GM23338 (cell line): ENCODE measurements around the gene ALG14. TPM values are rescaled to one million over a fixed set of nuclear protein-coding genes. Genes with fewer than 3 reads are reported as not detected.

ENCODE experiments used
- ATAC-seq: fragments of 200-7000 bp; cut with Tn5 transposase; 3 replicates; pipeline ENCODE4 v1.9.1; 2020
- DNase-seq: peaks from one replicate; pipeline ENCODE4 v3.0.0-alpha.2; 2015; ENCODE audit warnings: low spot score
- H2AFZ ChIP-seq: fragments of 200-600 bp; sonication (generic); 2 replicates; pipeline ENCODE4 v1.8.0; 2016; ENCODE audit warnings: antibody characterized with exemption, mild to moderate bottlenecking, moderate library complexity
- H3F3A ChIP-seq: fragments of 200-600 bp; sonication (generic); replicated peaks from 2 replicates; pipeline ENCODE4 v1.8.0; 2017; ENCODE audit warnings: antibody characterized with exemption, mixed run types, low read depth
- H3K27ac ChIP-seq: fragments of 200-600 bp; sonication (generic); 2 replicates; pipeline ENCODE4 v1.6.1; 2016; ENCODE audit warnings: low read depth
- H3K27me3 ChIP-seq: fragments of 200-600 bp; sonication (generic); 2 replicates; pipeline ENCODE4 v1.8.0; 2016; ENCODE audit warnings: mild to moderate bottlenecking, mixed run types, moderate library complexity; ENCODE audit not compliant: insufficient read depth
- H3K36me3 ChIP-seq: fragments of 200-600 bp; sonication (generic); 2 replicates; pipeline ENCODE4 v1.8.0; 2016; ENCODE audit warnings: mild to moderate bottlenecking; ENCODE audit not compliant: insufficient read depth
- H3K4me1 ChIP-seq: fragments of 200-600 bp; sonication (generic); 2 replicates; pipeline ENCODE4 v1.8.0; 2016; ENCODE audit warnings: mild to moderate bottlenecking, moderate library complexity; ENCODE audit not compliant: insufficient read depth
- H3K4me2 ChIP-seq: fragments of 200-600 bp; sonication (generic); 2 replicates; pipeline ENCODE4 v1.7.1; 2017; ENCODE audit warnings: mixed run types
- H3K4me3 ChIP-seq: fragments of 200-600 bp; sonication (generic); 2 replicates; pipeline ENCODE4 v1.6.1; 2016; ENCODE audit warnings: mixed run types
- H3K79me2 ChIP-seq: fragments of 200-600 bp; sonication (generic); replicated peaks from 2 replicates; pipeline ENCODE4 v1.8.0; 2017; ENCODE audit warnings: mild to moderate bottlenecking; ENCODE audit not compliant: insufficient read depth
- H3K9me2 ChIP-seq: fragments of 200-600 bp; sonication (generic); 2 replicates; pipeline ENCODE4 v1.8.0; 2017; ENCODE audit not compliant: insufficient read depth
- H4K20me1 ChIP-seq: fragments of 200-600 bp; sonication (generic); replicated peaks from 2 replicates; pipeline ENCODE4 v1.8.0; 2017; ENCODE audit warnings: mild to moderate bottlenecking; ENCODE audit not compliant: insufficient read depth
- H3K27ac Mint-ChIP-seq: 2 replicates; pipeline ENCODE4 v1.8.0; 2020; ENCODE audit warnings: inconsistent platforms, mild to moderate bottlenecking, moderate library complexity, mixed read lengths
- H3K27me3 Mint-ChIP-seq: 3 replicates; pipeline ENCODE4 v1.8.0; 2022; ENCODE audit warnings: low read depth, mild to moderate bottlenecking, moderate library complexity, mixed read lengths, inconsistent platforms; ENCODE audit not compliant: insufficient read depth, poor library complexity
- H3K36me3 Mint-ChIP-seq: 3 replicates; pipeline ENCODE4 v1.8.0; 2021; ENCODE audit warnings: low read depth, mild to moderate bottlenecking, inconsistent platforms, moderate library complexity, mixed read lengths
- H3K4me1 Mint-ChIP-seq: 3 replicates; pipeline ENCODE4 v1.8.0; 2020; ENCODE audit warnings: mild to moderate bottlenecking, inconsistent platforms, mixed read lengths
- H3K4me3 Mint-ChIP-seq: 3 replicates; pipeline ENCODE4 v1.8.0; 2021; ENCODE audit warnings: moderate library complexity, mild to moderate bottlenecking, inconsistent platforms, mixed read lengths
- H3K9me3 Mint-ChIP-seq: 3 replicates; pipeline ENCODE4 v1.8.0; 2020; ENCODE audit warnings: moderate library complexity, mild to moderate bottlenecking, inconsistent platforms, mixed read lengths
- CREB1 ChIP-seq: fragments of 250-450 bp; sonication (Bioruptor Pico); IDR thresholded peaks from 2 replicates; pipeline ENCODE4 v1.5.0; 2020; ENCODE audit warnings: low read depth, mild to moderate bottlenecking, moderate library complexity
- CTCF ChIP-seq, 2 experiments: fragments of 200-600 bp in 1 of 2; sonication (generic) in 1 of 2; conservative IDR thresholded peaks; 2 replicates each; pipeline versions ENCODE4 v1.5.1 to v1.6.1; 2016 to 2017; ENCODE audit warnings: antibody characterized with exemption in 2 of 2, low read depth in 2 of 2, mild to moderate bottlenecking in 2 of 2, moderate library complexity in 1 of 2
- EZH2 ChIP-seq: fragments of 200-600 bp; sonication (generic); IDR thresholded peaks from one replicate; pipeline ENCODE4 v1.8.0; 2017; ENCODE audit warnings: antibody characterized with exemption, mild to moderate bottlenecking, low read depth; ENCODE audit not compliant: unreplicated experiment
- EZH2phosphoT487 ChIP-seq: fragments of 200-600 bp; sonication (generic); IDR thresholded peaks from one replicate; pipeline ENCODE4 v1.8.1; 2018; ENCODE audit warnings: antibody characterized with exemption; ENCODE audit not compliant: unreplicated experiment
- JUNB ChIP-seq: IDR thresholded peaks from one replicate; pipeline ENCODE4 v1.6.1; 2016; ENCODE audit warnings: antibody characterized with exemption; ENCODE audit not compliant: unreplicated experiment
- NANOG ChIP-seq: IDR thresholded peaks from 2 replicates; pipeline ENCODE4 v1.6.1; 2016; ENCODE audit warnings: antibody characterized with exemption, borderline replicate concordance
- POLR2AphosphoS5 ChIP-seq: IDR thresholded peaks from 2 replicates; pipeline ENCODE4 v1.6.1; 2016; ENCODE audit warnings: antibody characterized with exemption, low read depth
- REST ChIP-seq: IDR thresholded peaks from one replicate; pipeline ENCODE4 v1.6.1; 2018; ENCODE audit warnings: antibody characterized with exemption; ENCODE audit not compliant: unreplicated experiment
- STAT1 ChIP-seq: IDR thresholded peaks from one replicate; pipeline ENCODE4 v1.6.1; 2016; ENCODE audit warnings: antibody characterized with exemption; ENCODE audit not compliant: unreplicated experiment
- ZNF114 ChIP-seq: fragments of 250-450 bp; sonication (Bioruptor Pico); IDR thresholded peaks from 2 replicates; pipeline ENCODE4 v1.5.0; 2020; ENCODE audit warnings: mild to moderate bottlenecking, moderate library complexity
- ZNF331 ChIP-seq: fragments of 250-450 bp; sonication (Bioruptor Pico); IDR thresholded peaks from 2 replicates; pipeline ENCODE4 v1.5.0; 2020; ENCODE audit warnings: low read depth, mild to moderate bottlenecking, moderate library complexity
- polyA plus RNA-seq: library from polyadenylated mRNA; unstranded; fragments of >200 nt; fragmentation: Nextera tagmentation; extraction: Ambion mirVana; gene quantifications from 2 replicates; pipeline ENCODE4 v1.2.1, GENCODE V29; 2016
- total RNA-seq: library from RNA; depleted of rRNA; stranded (reverse); fragments of >200 nt; shearing (Covaris generic); gene quantifications from 2 replicates; pipeline ENCODE4 v1.2.3, GENCODE V29; 2014
- TF ChIP-seq, protein P1 (sequence below): IDR thresholded peaks from 2 replicates; pipeline ENCODE4 v1.6.1; 2016; ENCODE audit warnings: antibody characterized with exemption
- TF ChIP-seq, protein P2 (sequence below): fragments of 250-450 bp; sonication (Bioruptor Pico); IDR thresholded peaks from 2 replicates; pipeline ENCODE4 v1.5.0; 2020; ENCODE audit warnings: mild to moderate bottlenecking, moderate library complexity

The ALG14 gene
- total and polyA plus RNA-seq, 2 experiments from 2014 or later, result 0.42 to 2.8 TPM

DNA sequence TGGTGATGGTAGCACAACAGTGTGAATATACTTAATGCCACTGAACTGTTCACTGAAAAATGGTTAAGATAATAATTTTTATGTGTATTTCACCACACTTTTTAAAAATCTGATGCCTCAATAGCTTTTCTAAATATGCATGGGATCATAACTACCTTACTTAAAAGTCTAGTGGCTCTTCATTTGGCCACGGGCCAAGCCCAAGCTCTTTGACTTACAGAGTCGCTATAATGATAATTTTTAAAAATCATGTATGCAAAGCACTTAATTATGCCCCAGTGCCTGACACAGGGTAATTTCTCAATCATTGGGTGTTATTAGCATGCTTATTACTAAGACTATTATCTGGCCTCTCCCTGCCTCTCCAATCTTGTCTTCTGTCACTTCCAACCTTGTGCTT lies 138.2 kb downstream of the ALG14 start:
- peaks cover 36% of the 10 kb centered on the region for H3K4me1 Mint-ChIP-seq
- H3K4me3 ChIP-seq, result no peak overlapping the region
- peaks cover 31% of the 10 kb centered on the region for H3K4me1 ChIP-seq
- no peak for DNase-seq
- no peak overlapping the region for H3K4me3 Mint-ChIP-seq
- no peak overlapping the region for H3K4me2 ChIP-seq
- ATAC-seq, result no peak
- H3K36me3 ChIP-seq, result no peaks in the 10 kb centered on the region
- peaks cover 6% of the 10 kb centered on the region; the same call in 1 of the 2 replicates for H3K9me2 ChIP-seq
- H3K27me3 ChIP-seq, result no peaks in the 10 kb centered on the region
- H3K9me3 Mint-ChIP-seq, result no peaks in the 10 kb centered on the region; the same call in 2 of the 3 replicates
- TF ChIP-seq CREB1 (no peak), JUNB (no peak), REST (no peak), ZNF114 (CRISPR knock-in tag) (no peak), CTCF (conservative IDR thresholded peaks at IDR 0.05; ENCODE audit: low read depth in 2 of 2) (no peak), EZH2phosphoT487 (no peak), EZH2 (no peak), ZNF331 (CRISPR knock-in tag) (no peak), NANOG (no peak), STAT1 (no peak), POLR2AphosphoS5 (no peak)
- TF ChIP-seq, protein P1, sequence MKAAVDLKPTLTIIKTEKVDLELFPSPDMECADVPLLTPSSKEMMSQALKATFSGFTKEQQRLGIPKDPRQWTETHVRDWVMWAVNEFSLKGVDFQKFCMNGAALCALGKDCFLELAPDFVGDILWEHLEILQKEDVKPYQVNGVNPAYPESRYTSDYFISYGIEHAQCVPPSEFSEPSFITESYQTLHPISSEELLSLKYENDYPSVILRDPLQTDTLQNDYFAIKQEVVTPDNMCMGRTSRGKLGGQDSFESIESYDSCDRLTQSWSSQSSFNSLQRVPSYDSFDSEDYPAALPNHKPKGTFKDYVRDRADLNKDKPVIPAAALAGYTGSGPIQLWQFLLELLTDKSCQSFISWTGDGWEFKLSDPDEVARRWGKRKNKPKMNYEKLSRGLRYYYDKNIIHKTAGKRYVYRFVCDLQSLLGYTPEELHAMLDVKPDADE, result no peak
- TF ChIP-seq, protein P2, sequence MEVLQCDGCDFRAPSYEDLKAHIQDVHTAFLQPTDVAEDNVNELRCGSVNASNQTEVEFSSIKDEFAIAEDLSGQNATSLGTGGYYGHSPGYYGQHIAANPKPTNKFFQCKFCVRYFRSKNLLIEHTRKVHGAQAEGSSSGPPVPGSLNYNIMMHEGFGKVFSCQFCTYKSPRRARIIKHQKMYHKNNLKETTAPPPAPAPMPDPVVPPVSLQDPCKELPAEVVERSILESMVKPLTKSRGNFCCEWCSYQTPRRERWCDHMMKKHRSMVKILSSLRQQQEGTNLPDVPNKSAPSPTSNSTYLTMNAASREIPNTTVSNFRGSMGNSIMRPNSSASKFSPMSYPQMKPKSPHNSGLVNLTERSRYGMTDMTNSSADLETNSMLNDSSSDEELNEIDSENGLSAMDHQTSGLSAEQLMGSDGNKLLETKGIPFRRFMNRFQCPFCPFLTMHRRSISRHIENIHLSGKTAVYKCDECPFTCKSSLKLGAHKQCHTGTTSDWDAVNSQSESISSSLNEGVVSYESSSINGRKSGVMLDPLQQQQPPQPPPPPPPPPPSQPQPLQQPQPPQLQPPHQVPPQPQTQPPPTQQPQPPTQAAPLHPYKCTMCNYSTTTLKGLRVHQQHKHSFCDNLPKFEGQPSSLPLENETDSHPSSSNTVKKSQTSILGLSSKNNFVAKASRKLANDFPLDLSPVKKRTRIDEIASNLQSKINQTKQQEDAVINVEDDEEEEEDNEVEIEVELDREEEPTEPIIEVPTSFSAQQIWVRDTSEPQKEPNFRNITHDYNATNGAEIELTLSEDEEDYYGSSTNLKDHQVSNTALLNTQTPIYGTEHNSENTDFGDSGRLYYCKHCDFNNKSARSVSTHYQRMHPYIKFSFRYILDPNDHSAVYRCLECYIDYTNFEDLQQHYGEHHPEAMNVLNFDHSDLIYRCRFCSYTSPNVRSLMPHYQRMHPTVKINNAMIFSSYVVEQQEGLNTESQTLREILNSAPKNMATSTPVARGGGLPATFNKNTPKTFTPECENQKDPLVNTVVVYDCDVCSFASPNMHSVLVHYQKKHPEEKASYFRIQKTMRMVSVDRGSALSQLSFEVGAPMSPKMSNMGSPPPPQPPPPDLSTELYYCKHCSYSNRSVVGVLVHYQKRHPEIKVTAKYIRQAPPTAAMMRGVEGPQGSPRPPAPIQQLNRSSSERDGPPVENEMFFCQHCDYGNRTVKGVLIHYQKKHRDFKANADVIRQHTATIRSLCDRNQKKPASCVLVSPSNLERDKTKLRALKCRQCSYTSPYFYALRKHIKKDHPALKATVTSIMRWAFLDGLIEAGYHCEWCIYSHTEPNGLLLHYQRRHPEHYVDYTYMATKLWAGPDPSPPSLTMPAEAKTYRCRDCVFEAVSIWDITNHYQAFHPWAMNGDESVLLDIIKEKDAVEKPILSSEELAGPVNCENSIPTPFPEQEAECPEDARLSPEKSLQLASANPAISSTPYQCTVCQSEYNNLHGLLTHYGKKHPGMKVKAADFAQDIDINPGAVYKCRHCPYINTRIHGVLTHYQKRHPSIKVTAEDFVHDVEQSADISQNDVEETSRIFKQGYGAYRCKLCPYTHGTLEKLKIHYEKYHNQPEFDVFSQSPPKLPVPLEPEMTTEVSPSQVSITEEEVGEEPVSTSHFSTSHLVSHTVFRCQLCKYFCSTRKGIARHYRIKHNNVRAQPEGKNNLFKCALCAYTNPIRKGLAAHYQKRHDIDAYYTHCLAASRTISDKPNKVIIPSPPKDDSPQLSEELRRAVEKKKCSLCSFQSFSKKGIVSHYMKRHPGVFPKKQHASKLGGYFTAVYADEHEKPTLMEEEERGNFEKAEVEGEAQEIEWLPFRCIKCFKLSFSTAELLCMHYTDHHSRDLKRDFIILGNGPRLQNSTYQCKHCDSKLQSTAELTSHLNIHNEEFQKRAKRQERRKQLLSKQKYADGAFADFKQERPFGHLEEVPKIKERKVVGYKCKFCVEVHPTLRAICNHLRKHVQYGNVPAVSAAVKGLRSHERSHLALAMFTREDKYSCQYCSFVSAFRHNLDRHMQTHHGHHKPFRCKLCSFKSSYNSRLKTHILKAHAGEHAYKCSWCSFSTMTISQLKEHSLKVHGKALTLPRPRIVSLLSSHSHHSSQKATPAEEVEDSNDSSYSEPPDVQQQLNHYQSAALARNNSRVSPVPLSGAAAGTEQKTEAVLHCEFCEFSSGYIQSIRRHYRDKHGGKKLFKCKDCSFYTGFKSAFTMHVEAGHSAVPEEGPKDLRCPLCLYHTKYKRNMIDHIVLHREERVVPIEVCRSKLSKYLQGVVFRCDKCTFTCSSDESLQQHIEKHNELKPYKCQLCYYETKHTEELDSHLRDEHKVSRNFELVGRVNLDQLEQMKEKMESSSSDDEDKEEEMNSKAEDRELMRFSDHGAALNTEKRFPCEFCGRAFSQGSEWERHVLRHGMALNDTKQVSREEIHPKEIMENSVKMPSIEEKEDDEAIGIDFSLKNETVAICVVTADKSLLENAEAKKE, result no peak
- no peaks in the 10 kb centered on the region for H3F3A ChIP-seq
- H2AFZ ChIP-seq, result no peak overlapping the region
- no peak overlapping the region for H3K27ac ChIP-seq
- no peaks in the 10 kb centered on the region for H4K20me1 ChIP-seq
- H3K79me2 ChIP-seq, result peaks cover 13% of the 10 kb centered on the region
- peaks cover 11% of the 10 kb centered on the region; the same call in 2 of the 3 replicates for H3K36me3 Mint-ChIP-seq
- no peak overlapping the region for H3K27ac Mint-ChIP-seq
- peaks cover 4% of the 10 kb centered on the region for H3K27me3 Mint-ChIP-seq
